22Rv1 (cell line): Measurements from ENCODE around the gene B9D2.

ENCODE experiments used
- H3K27ac ChIP-seq: fragments of 450-650 bp; 2 replicates; pipeline ENCODE4 v1.5.1; 2017
- CTCF ChIP-seq: fragments of 450-650 bp; IDR thresholded peaks from 2 replicates; pipeline ENCODE4 v1.5.1; 2017; ENCODE audit warnings: mild to moderate bottlenecking
- ZFX ChIP-seq: fragments of 450-650 bp; IDR thresholded peaks from 2 replicates; pipeline ENCODE4 v1.6.1; 2017; ENCODE audit warnings: antibody characterized with exemption, borderline replicate concordance

The B9D2 gene

DNA sequence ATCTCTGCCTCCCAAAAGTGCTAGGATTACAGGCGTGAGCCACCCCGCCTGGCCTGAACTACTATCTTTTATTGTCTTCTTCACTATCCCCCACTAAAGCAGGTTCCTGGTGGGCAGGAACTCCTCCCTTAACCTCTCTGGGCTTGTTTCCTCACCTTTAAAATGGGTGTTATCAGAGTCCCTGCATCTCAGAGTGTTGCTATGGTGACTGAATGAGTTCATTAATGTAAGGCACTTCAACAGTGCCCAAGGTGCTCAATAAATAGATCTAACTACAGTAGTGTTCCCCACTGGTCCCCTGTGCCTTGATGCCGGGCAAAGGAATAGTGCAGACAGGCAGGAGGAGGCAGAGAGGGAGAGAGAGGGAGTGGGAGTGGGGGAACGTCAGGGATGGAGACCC lies 33.5 kb downstream of the B9D2 start:
- TF ChIP-seq CTCF (no peak), ZFX (no peak)
- no peak overlapping the region for H3K27ac ChIP-seq

- H3K27ac ChIP-seq, result peak overlapping the region; percentile 37; the same call in 1 of the 2 replicates
- TF ChIP-seq ZFX (no peak), CTCF (no peak)
Observed at GRCh38 chr19:41328842-41329225, 35.1 kb downstream of the B9D2 start.

- peak overlapping the region; percentile 37; the same call in 1 of the 2 replicates for H3K27ac ChIP-seq
- no peak for TF ChIP-seq CTCF
- no peak for TF ChIP-seq ZFX
Observed at GRCh38 chr19:41328157-41328841, 35.6 kb downstream of the B9D2 start.

DNA sequence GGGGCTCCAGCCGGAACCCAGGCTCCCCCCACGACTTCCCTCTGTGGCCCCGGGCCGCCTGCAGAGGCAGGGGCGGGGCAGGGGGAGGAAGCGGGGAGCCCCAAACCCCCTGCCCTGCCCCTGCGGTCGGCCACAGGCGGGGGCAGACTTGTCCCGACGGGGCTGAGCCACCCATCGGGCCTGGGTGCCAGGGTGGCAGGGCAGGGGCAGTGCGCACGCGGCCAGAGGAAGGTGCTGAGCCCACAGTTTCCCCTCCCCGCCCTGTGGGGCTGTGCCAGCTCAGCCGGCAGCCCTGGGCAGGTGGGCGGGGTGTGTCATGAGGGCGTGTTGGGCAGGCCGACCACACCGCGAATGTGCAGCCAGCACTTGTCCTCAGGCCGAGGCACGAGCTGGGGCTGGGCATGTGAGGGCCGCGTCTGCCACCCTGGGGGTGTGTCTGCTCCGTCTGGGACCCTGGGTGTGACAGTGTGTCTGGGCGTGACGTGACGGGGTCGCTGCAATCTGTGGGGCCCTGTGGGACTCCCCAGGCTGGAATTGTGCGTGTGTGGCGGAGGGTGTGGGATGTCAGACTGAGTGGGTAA lies 36.3 kb downstream of the B9D2 start:
- TF ChIP-seq ZFX (no peak), CTCF (no peak)
- 0 out of 2 replicates have a peak overlapping the region, but pooled peaks have one; percentile 37 for H3K27ac ChIP-seq

DNA sequence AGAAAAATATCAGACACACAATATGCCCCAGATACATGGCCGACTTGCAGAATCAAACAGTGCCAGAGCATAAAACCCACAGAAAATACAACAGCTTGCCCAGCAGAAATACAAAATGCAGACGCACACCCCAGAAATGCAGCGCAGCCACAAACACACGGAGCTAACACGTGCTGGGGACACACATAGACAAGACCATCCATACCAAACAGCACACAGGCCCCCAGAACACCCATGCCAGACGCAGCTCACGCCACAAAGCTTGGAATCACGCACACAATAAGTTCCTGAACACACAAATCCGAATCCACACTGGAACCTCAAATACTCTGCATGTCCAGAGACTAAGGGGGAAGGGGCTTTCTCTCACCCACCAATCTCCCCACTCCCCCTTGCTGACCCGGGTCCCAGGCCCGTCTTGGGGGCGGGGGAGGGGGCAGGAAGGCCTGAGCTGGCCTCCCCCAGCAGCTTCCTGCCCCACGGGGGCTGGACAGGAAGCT lies 36.8 kb downstream of the B9D2 start:
- H3K27ac ChIP-seq, result 0 out of 2 replicates have a peak overlapping the region, but pooled peaks have one; percentile 37

DNA sequence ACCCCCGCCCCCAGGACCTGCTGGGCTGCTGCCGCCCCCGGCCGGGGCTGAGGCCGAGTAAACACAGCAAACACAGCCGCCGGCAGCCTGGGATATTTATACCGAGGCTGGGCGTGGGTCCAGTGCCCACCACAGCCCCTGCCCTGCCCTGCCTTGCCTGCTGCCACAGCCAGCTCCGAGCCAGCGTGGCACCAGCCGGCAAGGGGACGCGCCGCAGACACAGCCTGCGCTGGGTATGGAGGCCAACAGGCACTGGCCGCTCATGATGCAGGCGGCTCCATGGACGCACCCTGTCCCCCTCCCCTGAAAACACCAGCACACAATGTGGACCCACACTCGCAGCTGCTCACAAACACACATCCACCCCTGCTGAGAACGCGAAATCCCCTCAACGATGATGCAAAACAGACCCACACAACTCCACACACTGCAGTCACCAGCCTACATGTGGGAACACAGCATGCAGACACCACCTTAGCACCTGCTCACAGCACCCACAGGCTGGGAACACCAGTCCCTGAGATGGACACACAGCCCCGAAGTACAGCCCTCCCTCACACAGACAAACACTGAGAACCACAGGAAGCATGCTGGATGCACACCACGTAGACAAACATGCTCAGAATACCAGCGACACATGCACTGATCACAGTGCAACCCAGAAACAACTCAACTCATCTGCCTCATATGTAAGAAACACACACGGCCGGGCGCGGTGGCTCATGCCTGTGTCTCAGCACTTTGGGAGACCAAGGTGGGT lies 37.8 kb downstream of the B9D2 start:
- TF ChIP-seq ZFX (no peak), CTCF (no peak)
- no peak overlapping the region for H3K27ac ChIP-seq

More for the DNA sequence above, 36.8 kb downstream of the B9D2 start:
- no peak for TF ChIP-seq ZFX
- no peak for TF ChIP-seq CTCF
